NCI-H526 (cell line): ENCODE data around the gene GNG8.

Experiments used
- DNase-seq, 2 experiments: peaks; one replicate each; lab custom pipeline; 2025; lab: John Stamatoyannopoulos, UW

GNG8 gene

GRCh38 chr19:46602392-46603194 lies 33.4 kb downstream of the GNG8 start:
- no peak for DNase-seq

GRCh38 chr19:46601318-46602224 lies 34.4 kb downstream of the GNG8 start, which contains the start of gene CALM3:
TSS of gene CALM3 (plus strand) at chr19:46601330. CDS start at chr19:46601435, 105 bp downstream.
- peak in 1 of 2 experiments; percentile 38 for DNase-seq

- DNase-seq: peak; percentile 94 to 98
Observed at GRCh38 chr19:46600384-46601317, 35.4 kb downstream of the GNG8 start.

- no peak for DNase-seq
Observed at GRCh38 chr19:46599716-46600373, 36.2 kb downstream of the GNG8 start.

GRCh38 chr19:46598372-46598917 lies 37.6 kb downstream of the GNG8 start:
- no peak for DNase-seq

GRCh38 chr19:46596008-46596407 lies 40.0 kb downstream of the GNG8 start:
- DNase-seq: no peak

- DNase-seq: no peak
Observed at GRCh38 chr19:46591870-46592269, 44.1 kb downstream of the GNG8 start.

GRCh38 chr19:46591254-46591653 lies 44.7 kb downstream of the GNG8 start:
- DNase-seq: no peak

- no peak for DNase-seq
Observed at GRCh38 chr19:46587861-46588260, 48.1 kb downstream of the GNG8 start.

GRCh38 chr19:46586294-46586693 lies 49.7 kb downstream of the GNG8 start:
- no peak for DNase-seq

- no peak for DNase-seq
Observed at GRCh38 chr19:46585539-46585938, 50.5 kb downstream of the GNG8 start.
